Thyroid gland (tissue), 4 donors: Measurements from ENCODE around the gene PTPRN2. TPM values are rescaled to one million over a fixed set of nuclear protein-coding genes. Genes with fewer than 3 reads are reported as not detected.

Experiments
- DNase-seq, 2 donors: peaks; one replicate each; pipeline ENCODE4 v3.0.0-alpha.2; 2019
- H3K27ac ChIP-seq, 3 donors: fragments of 200-600 bp; sonication (generic); 1 replicate in 2 of 3; 2 replicates in 1 of 3; pipeline ENCODE4 v1.5.1; 2016 to 2019; ENCODE audit warnings: mild to moderate bottlenecking in 1 of 3, moderate library complexity in 1 of 3
- H3K27me3 ChIP-seq: fragments of 200-600 bp; sonication (generic); one replicate; pipeline ENCODE4 v1.5.1; 2019
- H3K36me3 ChIP-seq, 2 donors: fragments of 200-600 bp; sonication (generic); one replicate each; pipeline ENCODE4 v1.5.1; 2016 to 2019
- H3K4me1 ChIP-seq, 2 donors: fragments of 200-600 bp; sonication (generic); one replicate each; pipeline ENCODE4 v1.5.1; 2017 to 2019
- H3K4me3 ChIP-seq, 3 donors: fragments of 200-600 bp; sonication (generic); replicated peaks in 1 of 3; 1 replicate in 2 of 3; 2 replicates in 1 of 3; pipeline ENCODE4 v1.5.1; 2016; ENCODE audit warnings: mild to moderate bottlenecking in 1 of 3
- H3K9me3 ChIP-seq: fragments of 200-600 bp; sonication (generic); one replicate; pipeline ENCODE4 v1.5.1; 2017
- POLR2A ChIP-seq, 2 donors: fragments of 450-650 bp; IDR thresholded peaks; one replicate each; pipeline ENCODE4 v1.6.1; 2017; ENCODE audit warnings: antibody characterized with exemption in 2 of 2, mild to moderate bottlenecking in 2 of 2, moderate library complexity in 1 of 2
- WGBS, 2 donors: methylation state at CpG; one replicate each; pipeline ENCODE4 v1.1.5; 2017; 5-methylcytosine and 5-hydroxymethylcytosine counted together
- intact Hi-C: fragments of 100-400 bp; cut with DNase I; formaldehyde crosslinking; loops from one replicate; pipeline ENCODE4 v1.15.1; 2023
- total RNA-seq, 4 donors: library from RNA; depleted of rRNA; stranded (reverse); fragments of >200 nt; gene quantifications; one replicate each; pipeline ENCODE4 v1.2.3, GENCODE V29; 2016
- TF ChIP-seq, protein P1 (sequence below), 6 experiments: fragments of 200-600 bp in 3 of 6; fragments of 450-650 bp in 3 of 6; sonication (generic) in 3 of 6; IDR thresholded peaks; one replicate each; pipeline ENCODE4 v1.5.1; 2016 to 2019; ENCODE audit warnings: antibody characterized with exemption in 6 of 6, mild to moderate bottlenecking in 2 of 6, inconsistent platforms in 1 of 6, moderate library complexity in 1 of 6

The PTPRN2 gene
- total RNA-seq, 4 donors from 2014 or later: 4.2 to 9.9 (median 7.7) TPM

GRCh38 chr7:157596881-157597280 lies 990.7 kb downstream of the PTPRN2 start:
- Histone ChIP-seq H3K4me3 (no peak overlapping the region), H3K4me1 (no peaks in the 10 kb centered on the region), H3K27me3 (no peaks in the 10 kb centered on the region), H3K36me3 (no peaks in the 10 kb centered on the region), H3K27ac (no peak overlapping the region), H3K9me3 (no peaks in the 10 kb centered on the region)
- no peak for TF ChIP-seq POLR2A (IDR thresholded peaks at IDR 0.05)
- TF ChIP-seq, protein P1, sequence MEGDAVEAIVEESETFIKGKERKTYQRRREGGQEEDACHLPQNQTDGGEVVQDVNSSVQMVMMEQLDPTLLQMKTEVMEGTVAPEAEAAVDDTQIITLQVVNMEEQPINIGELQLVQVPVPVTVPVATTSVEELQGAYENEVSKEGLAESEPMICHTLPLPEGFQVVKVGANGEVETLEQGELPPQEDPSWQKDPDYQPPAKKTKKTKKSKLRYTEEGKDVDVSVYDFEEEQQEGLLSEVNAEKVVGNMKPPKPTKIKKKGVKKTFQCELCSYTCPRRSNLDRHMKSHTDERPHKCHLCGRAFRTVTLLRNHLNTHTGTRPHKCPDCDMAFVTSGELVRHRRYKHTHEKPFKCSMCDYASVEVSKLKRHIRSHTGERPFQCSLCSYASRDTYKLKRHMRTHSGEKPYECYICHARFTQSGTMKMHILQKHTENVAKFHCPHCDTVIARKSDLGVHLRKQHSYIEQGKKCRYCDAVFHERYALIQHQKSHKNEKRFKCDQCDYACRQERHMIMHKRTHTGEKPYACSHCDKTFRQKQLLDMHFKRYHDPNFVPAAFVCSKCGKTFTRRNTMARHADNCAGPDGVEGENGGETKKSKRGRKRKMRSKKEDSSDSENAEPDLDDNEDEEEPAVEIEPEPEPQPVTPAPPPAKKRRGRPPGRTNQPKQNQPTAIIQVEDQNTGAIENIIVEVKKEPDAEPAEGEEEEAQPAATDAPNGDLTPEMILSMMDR (IDR thresholded peaks at IDR 0.05): no peak
- DNase-seq: no peak
- intact Hi-C loops: no loop called here
- WGBS, 2 donors: 68 to 69% methylated on average over 15 of the region's 15 CpGs

- Histone ChIP-seq H3K4me3 (no peak overlapping the region), H3K36me3 (no peaks in the 10 kb centered on the region), H3K27me3 (no peaks in the 10 kb centered on the region), H3K4me1 (no peaks in the 10 kb centered on the region), H3K9me3 (no peaks in the 10 kb centered on the region), H3K27ac (no peak overlapping the region)
- TF ChIP-seq, protein P1 (IDR thresholded peaks at IDR 0.05): no peak
- TF ChIP-seq POLR2A (IDR thresholded peaks at IDR 0.05): no peak
- 83 to 87% methylated on average over 11 of the region's 11 CpGs for WGBS, 2 donors
- intact Hi-C loops: no loop called here
- DNase-seq: no peak
Measured at GRCh38 chr7:157596471-157596870, 991.2 kb downstream of the PTPRN2 start.

GRCh38 chr7:157596026-157596425 lies 991.6 kb downstream of the PTPRN2 start:
- intact Hi-C loops: no loop called here
- Histone ChIP-seq H3K4me3 (no peak overlapping the region), H3K36me3 (no peaks in the 10 kb centered on the region), H3K27ac (no peak overlapping the region), H3K4me1 (no peaks in the 10 kb centered on the region), H3K27me3 (no peaks in the 10 kb centered on the region), H3K9me3 (no peaks in the 10 kb centered on the region)
- 85 to 87% methylated on average over 10 to 11 of the region's 11 CpGs for WGBS, 2 donors
- DNase-seq: no peak
- no peak for TF ChIP-seq POLR2A (IDR thresholded peaks at IDR 0.05)
- TF ChIP-seq, protein P1 (IDR thresholded peaks at IDR 0.05): no peak

GRCh38 chr7:157595086-157595855 lies 992.4 kb downstream of the PTPRN2 start:
- 79 to 82% methylated on average over 18 to 20 of the region's 20 CpGs for whole genome bisulfite sequencing, 2 donors
- no peaks in the 10 kb centered on the region for H3K27me3 ChIP-seq
- no peaks in the 10 kb centered on the region for H3K36me3 ChIP-seq
- no peaks in the 10 kb centered on the region for H3K9me3 ChIP-seq
- no peak overlapping the region for H3K27ac ChIP-seq
- intact Hi-C loops: no loop called here
- no peaks in the 10 kb centered on the region for H3K4me1 ChIP-seq
- no peak overlapping the region for H3K4me3 ChIP-seq
- TF ChIP-seq, protein P1 (IDR thresholded peaks at IDR 0.05): no peak
- no peak for TF ChIP-seq POLR2A (IDR thresholded peaks at IDR 0.05)
- DNase-seq: no peak

- no peaks in the 10 kb centered on the region for H3K9me3 ChIP-seq
- H3K4me1 ChIP-seq: no peaks in the 10 kb centered on the region
- DNase-seq: no peak
- 92% methylated on average over 22 to 26 of the region's 26 CpGs for WGBS, 2 donors
- H3K4me3 ChIP-seq: no peak overlapping the region
- intact Hi-C loops: no loop called here
- TF ChIP-seq POLR2A (IDR thresholded peaks at IDR 0.05): no peak
- TF ChIP-seq, protein P1 (IDR thresholded peaks at IDR 0.05): no peak
- no peaks in the 10 kb centered on the region for H3K36me3 ChIP-seq
- H3K27ac ChIP-seq: no peak overlapping the region
- H3K27me3 ChIP-seq: no peaks in the 10 kb centered on the region
Measured at GRCh38 chr7:157594306-157594705, 993.3 kb downstream of the PTPRN2 start.
